B cell (primary cell): ENCODE results near the gene RNF141. TPM values are rescaled to one million over a fixed set of nuclear protein-coding genes. Genes with fewer than 3 reads are reported as not detected.

Experiments used
- ATAC-seq: fragments of 200-7000 bp; cut with Tn5 transposase; one replicate; pipeline ENCODE4 v1.10.0; 2021; ENCODE audit warnings: low read depth, mild to moderate bottlenecking, moderate number of reproducible peaks, moderate library complexity
- CTCF ChIA-PET: fragments of 350-600 bp; sonication (Branson Sonifier 250); formaldehyde crosslinking; loops from one replicate; lab custom pipeline; 2021; ENCODE audit warnings: antibody characterized with exemption, inconsistent platforms; lab: Charles Lee
- POLR2A ChIA-PET: fragments of 350-600 bp; sonication (Branson Sonifier 250); formaldehyde crosslinking; loops from one replicate; lab custom pipeline; 2021; ENCODE audit warnings: antibody characterized with exemption; lab: Charles Lee
- DNase-seq: peaks from one replicate; pipeline ENCODE4 v3.0.0; 2013
- H2AFZ ChIP-seq: 2 replicates; pipeline ENCODE4 v1.6.1; 2012; ENCODE audit warnings: mild to moderate bottlenecking, low read depth, low read length; ENCODE audit not compliant: insufficient read depth, poor library complexity, severe bottlenecking
- H3K27ac ChIP-seq, 2 donors: 1 replicate in 1 of 2; 2 replicates in 1 of 2; pipeline ENCODE4 v1.5.1; 2012 to 2013; ENCODE audit warnings: low read length in 2 of 2, mild to moderate bottlenecking in 2 of 2, moderate library complexity in 1 of 2
- H3K27me3 ChIP-seq, 4 experiments: fragments of 200-600 bp in 1 of 4; sonication (generic) in 1 of 4; replicated peaks in 1 of 4; 1 replicate in 2 of 4; 2 replicates in 2 of 4; pipeline versions ENCODE4 v1.6.1 to v1.7.0; 2013 to 2016; ENCODE audit warnings: low read length in 3 of 4, mild to moderate bottlenecking in 2 of 4, mixed read lengths in 1 of 4, moderate library complexity in 1 of 4; ENCODE audit not compliant: insufficient read depth in 4 of 4, control insufficient read depth in 3 of 4; ENCODE audit errors: control extremely low read depth in 1 of 4
- H3K36me3 ChIP-seq, 2 experiments: replicated peaks in 1 of 2; 1 replicate in 1 of 2; 2 replicates in 1 of 2; pipeline versions ENCODE4 v1.6.1 to v1.7.1; 2013; ENCODE audit warnings: low read length in 1 of 2; ENCODE audit not compliant: insufficient read depth in 2 of 2, control insufficient read depth in 1 of 2; ENCODE audit errors: control extremely low read depth in 1 of 2, extremely low read depth in 1 of 2
- H3K4me1 ChIP-seq, 2 donors: fragments of 200-600 bp in 1 of 2; sonication (generic) in 1 of 2; 1 replicate in 1 of 2; 2 replicates in 1 of 2; pipeline versions ENCODE4 v1.5.1 to v1.6.1; 2013 to 2017; ENCODE audit warnings: low read length in 2 of 2; ENCODE audit not compliant: control insufficient read depth in 2 of 2, insufficient read depth in 2 of 2
- H3K4me2 ChIP-seq: replicated peaks from 2 replicates; pipeline ENCODE3; 2012; ENCODE audit warnings: mild to moderate bottlenecking, low read depth, low read length; ENCODE audit not compliant: poor library complexity, severe bottlenecking
- H3K4me3 ChIP-seq, 5 experiments: fragments of 200-600 bp in 1 of 5; sonication (generic) in 1 of 5; 1 replicate in 3 of 5; 2 replicates in 2 of 5; pipeline versions ENCODE4 v1.5.1 to v1.7.0; 2011 to 2016; ENCODE audit warnings: low read length in 4 of 5, mild to moderate bottlenecking in 4 of 5, low read depth in 2 of 5, control low read depth in 1 of 5, moderate library complexity in 1 of 5; ENCODE audit not compliant: insufficient read depth in 1 of 5; ENCODE audit errors: control extremely low read depth in 1 of 5, extremely low read depth in 1 of 5
- H3K79me2 ChIP-seq: fragments of 200-600 bp; sonication (generic); one replicate; pipeline ENCODE4 v1.6.0; 2016; ENCODE audit warnings: low read length; ENCODE audit not compliant: control insufficient read depth, insufficient read depth
- H3K9ac ChIP-seq: fragments of 200-600 bp; sonication (generic); 2 replicates; pipeline ENCODE4 v1.6.1; 2017; ENCODE audit warnings: mild to moderate bottlenecking, low read length, moderate library complexity
- H3K9me3 ChIP-seq, 3 donors: one replicate each; pipeline versions ENCODE4 v1.6.1 to v1.7.1; 2013; ENCODE audit warnings: low read length in 2 of 3; ENCODE audit not compliant: control insufficient read depth in 2 of 3, insufficient read depth in 1 of 3; ENCODE audit errors: control extremely low read depth in 1 of 3
- H4K20me1 ChIP-seq: 2 replicates; pipeline ENCODE4 v1.6.0; 2012; ENCODE audit warnings: mild to moderate bottlenecking, low read length; ENCODE audit not compliant: insufficient read depth, control insufficient read depth, poor library complexity, severe bottlenecking
- H3K27ac Mint-ChIP-seq: one replicate; pipeline ENCODE4 v1.8.0; 2021; ENCODE audit warnings: mixed read lengths
- H3K27me3 Mint-ChIP-seq: one replicate; pipeline ENCODE4 v1.8.0; 2021; ENCODE audit warnings: mixed read lengths
- H3K4me1 Mint-ChIP-seq: one replicate; pipeline ENCODE4 v1.8.0; 2021; ENCODE audit warnings: mixed read lengths
- H3K4me3 Mint-ChIP-seq: one replicate; pipeline ENCODE4 v1.8.0; 2021; ENCODE audit warnings: mixed read lengths
- H3K9me3 Mint-ChIP-seq: one replicate; pipeline ENCODE4 v1.8.0; 2022; ENCODE audit warnings: mixed read lengths; ENCODE audit not compliant: insufficient read depth
- EZH2 ChIP-seq: IDR thresholded peaks from 2 replicates; pipeline ENCODE4 v1.6.1; 2012; ENCODE audit warnings: borderline replicate concordance, low read depth, mild to moderate bottlenecking, moderate library complexity, low read length; ENCODE audit not compliant: insufficient read depth, poor library complexity, severe bottlenecking
- WGBS: methylation state at CpG from one replicate; pipeline ENCODE4 v1.1.5; 2013; ENCODE audit warnings: missing lambda C conversion rate; ENCODE audit not compliant: insufficient coverage; 5-methylcytosine and 5-hydroxymethylcytosine counted together
- intact Hi-C: fragments of 100-400 bp; cut with micrococcal nuclease; formaldehyde crosslinking; loops from one replicate; pipeline ENCODE4 v1.10.0; 2022
- polyA plus RNA-seq: library from polyadenylated mRNA; depleted of rRNA; stranded (reverse); fragments of >200 nt; gene quantifications from 2 replicates; pipeline ENCODE4 v1.2.3, GENCODE V29; 2012
- total RNA-seq, 2 donors: library from RNA; stranded (reverse); fragments of 120-200 nt in 1 of 2; gene quantifications; 1 replicate in 1 of 2; 2 replicates in 1 of 2; pipeline versions ENCODE4 v1.2.3 to v1.2.4, GENCODE V29; 2013 to 2022
- TF ChIP-seq, protein P1 (sequence below): fragments of 200-600 bp; IDR thresholded peaks from one replicate; pipeline ENCODE4 v1.8.0; 2022; ENCODE audit warnings: antibody characterized with exemption, mild to moderate bottlenecking

RNF141 gene
- total and polyA plus RNA-seq, 2 donors (not counting 1 experiment from before 2014, with no cell fraction given), result 23.3 to 48.2 TPM

DNA sequence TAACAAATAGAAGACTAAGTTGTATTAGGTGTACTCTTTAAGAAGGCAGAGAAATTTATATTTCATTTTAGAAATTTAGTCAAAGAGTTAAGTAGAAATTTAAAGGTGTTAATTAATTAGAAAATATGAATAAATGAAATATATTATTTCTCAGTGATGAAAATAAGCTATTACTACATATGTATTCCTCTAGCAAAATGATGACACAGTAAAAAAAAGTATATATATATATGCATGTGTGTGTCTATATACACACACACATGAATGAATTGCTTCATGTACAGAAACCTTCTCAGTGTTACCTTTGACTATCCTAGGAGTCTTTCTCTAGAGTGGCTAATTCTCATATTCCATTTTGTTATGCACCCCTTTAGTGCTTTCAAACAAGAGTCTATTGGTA, 7.7 kb downstream of the RNF141 start:
- Histone ChIP-seq H3K9ac (no peak overlapping the region), H2AFZ (no peak overlapping the region), H3K36me3 (peaks cover 23 to 45% of the 10 kb centered on the region in 2 experiments), H3K79me2 (peaks cover 67% of the 10 kb centered on the region), H3K4me2 (no peak overlapping the region), H3K27me3 (no peaks in the 10 kb centered on the region), H3K4me3 (no peak overlapping the region), H4K20me1 (no peaks in the 10 kb centered on the region), H3K27ac (no peak overlapping the region), H3K4me1 (peaks cover 22 to 31% of the 10 kb centered on the region in 2 donors), H3K9me3 (no peaks in the 10 kb centered on the region)
- DNase-seq, result no peak
- intact Hi-C loops, result loop anchor here (5.0 kb wide), 1 partner anchor 34 kb away; the partner anchor contains the start of gene LYVE1
- Mint-ChIP-seq H3K27ac (no peak overlapping the region), H3K4me3 (no peak overlapping the region), H3K4me1 (peaks cover 45% of the 10 kb centered on the region), H3K27me3 (no peaks in the 10 kb centered on the region), H3K9me3 (no peaks in the 10 kb centered on the region)
- POLR2A ChIA-PET, result no interaction called here
- TF ChIP-seq EZH2, result no peak
- TF ChIP-seq, protein P1, sequence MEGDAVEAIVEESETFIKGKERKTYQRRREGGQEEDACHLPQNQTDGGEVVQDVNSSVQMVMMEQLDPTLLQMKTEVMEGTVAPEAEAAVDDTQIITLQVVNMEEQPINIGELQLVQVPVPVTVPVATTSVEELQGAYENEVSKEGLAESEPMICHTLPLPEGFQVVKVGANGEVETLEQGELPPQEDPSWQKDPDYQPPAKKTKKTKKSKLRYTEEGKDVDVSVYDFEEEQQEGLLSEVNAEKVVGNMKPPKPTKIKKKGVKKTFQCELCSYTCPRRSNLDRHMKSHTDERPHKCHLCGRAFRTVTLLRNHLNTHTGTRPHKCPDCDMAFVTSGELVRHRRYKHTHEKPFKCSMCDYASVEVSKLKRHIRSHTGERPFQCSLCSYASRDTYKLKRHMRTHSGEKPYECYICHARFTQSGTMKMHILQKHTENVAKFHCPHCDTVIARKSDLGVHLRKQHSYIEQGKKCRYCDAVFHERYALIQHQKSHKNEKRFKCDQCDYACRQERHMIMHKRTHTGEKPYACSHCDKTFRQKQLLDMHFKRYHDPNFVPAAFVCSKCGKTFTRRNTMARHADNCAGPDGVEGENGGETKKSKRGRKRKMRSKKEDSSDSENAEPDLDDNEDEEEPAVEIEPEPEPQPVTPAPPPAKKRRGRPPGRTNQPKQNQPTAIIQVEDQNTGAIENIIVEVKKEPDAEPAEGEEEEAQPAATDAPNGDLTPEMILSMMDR, result no peak
- no peak for ATAC-seq
- CTCF ChIA-PET, result interaction anchor here (0.8 to 4.5 kb wide), 7 partner anchors 8 to 127 kb away, joined by 3 to 29 read pairs (median 5); partner anchors contain the start of gene RNF141

DNA sequence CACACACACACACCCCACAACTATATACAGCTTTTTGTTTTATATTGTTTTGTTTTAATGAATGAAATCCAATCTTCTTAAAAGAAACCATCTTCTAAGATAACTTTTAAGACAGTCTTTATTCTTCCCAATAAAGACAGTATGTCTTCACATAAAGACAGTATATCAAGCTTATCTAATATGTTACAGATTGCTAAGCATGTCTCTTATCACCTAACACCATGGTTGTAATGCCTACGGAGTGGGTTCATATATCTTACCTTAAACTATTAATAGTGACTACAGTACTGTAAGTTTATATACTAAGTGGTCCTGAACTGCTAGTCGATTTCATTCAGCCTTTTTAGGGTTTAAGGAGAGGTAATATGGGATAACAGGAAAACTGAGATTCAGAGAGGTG, 8.5 kb downstream of the RNF141 start:
- peaks cover 18 to 24% of the 10 kb centered on the region in 2 donors for H3K4me1 ChIP-seq
- H3K4me1 Mint-ChIP-seq, result peaks cover 40% of the 10 kb centered on the region
- no peak overlapping the region for H3K4me3 Mint-ChIP-seq
- H3K27ac Mint-ChIP-seq, result no peak overlapping the region
- no peaks in the 10 kb centered on the region for H4K20me1 ChIP-seq
- TF ChIP-seq EZH2, result no peak
- TF ChIP-seq, protein P1, result no peak
- WGBS, result no CpG with 5 or more reads among the region's 2 CpGs
- DNase-seq, result no peak
- H3K27ac ChIP-seq, result no peak overlapping the region
- peaks cover 62% of the 10 kb centered on the region for H3K79me2 ChIP-seq
- H3K9ac ChIP-seq, result no peak overlapping the region
- H3K27me3 Mint-ChIP-seq, result no peaks in the 10 kb centered on the region
- no peak overlapping the region for H3K4me2 ChIP-seq
- no peaks in the 10 kb centered on the region for H3K9me3 ChIP-seq
- H3K27me3 ChIP-seq, result no peaks in the 10 kb centered on the region
- ATAC-seq, result no peak
- CTCF ChIA-PET, result interaction anchor here (1.2 to 4.5 kb wide), 3 partner anchors 9 to 127 kb away, joined by 3 to 29 read pairs (median 6); partner anchors contain the start of gene RNF141
- no peak overlapping the region for H2AFZ ChIP-seq
- no peak overlapping the region for H3K4me3 ChIP-seq
- POLR2A ChIA-PET, result no interaction called here
- H3K9me3 Mint-ChIP-seq, result no peaks in the 10 kb centered on the region
- intact Hi-C loops, result loop anchor here (5.0 kb wide), 1 partner anchor 35 kb away; the partner anchor contains the start of gene LYVE1
- H3K36me3 ChIP-seq, result peaks cover 20 to 50% of the 10 kb centered on the region in 2 experiments
